ENCODE data around the gene SLC25A45.

The SLC25A45 gene

GRCh38 chr11:65382033-65382803, at the start of gene SLC25A45:
Gene SLC25A45 (minus strand): TSS chr11:65382646. CDS start chr11:65381951, 695 bp downstream.
- peak; percentile 94 for DNase-seq

- DNase-seq = no peak
Observed at GRCh38 chr11:65431451-65432099, 49.1 kb upstream of the SLC25A45 start.

- no peak for DNase-seq
Observed at GRCh38 chr11:65430406-65431217, 48.2 kb upstream of the SLC25A45 start.

- peak; percentile 73 to 79 for DNase-seq
Observed at GRCh38 chr11:65429724-65430405, 47.4 kb upstream of the SLC25A45 start.

DNA sequence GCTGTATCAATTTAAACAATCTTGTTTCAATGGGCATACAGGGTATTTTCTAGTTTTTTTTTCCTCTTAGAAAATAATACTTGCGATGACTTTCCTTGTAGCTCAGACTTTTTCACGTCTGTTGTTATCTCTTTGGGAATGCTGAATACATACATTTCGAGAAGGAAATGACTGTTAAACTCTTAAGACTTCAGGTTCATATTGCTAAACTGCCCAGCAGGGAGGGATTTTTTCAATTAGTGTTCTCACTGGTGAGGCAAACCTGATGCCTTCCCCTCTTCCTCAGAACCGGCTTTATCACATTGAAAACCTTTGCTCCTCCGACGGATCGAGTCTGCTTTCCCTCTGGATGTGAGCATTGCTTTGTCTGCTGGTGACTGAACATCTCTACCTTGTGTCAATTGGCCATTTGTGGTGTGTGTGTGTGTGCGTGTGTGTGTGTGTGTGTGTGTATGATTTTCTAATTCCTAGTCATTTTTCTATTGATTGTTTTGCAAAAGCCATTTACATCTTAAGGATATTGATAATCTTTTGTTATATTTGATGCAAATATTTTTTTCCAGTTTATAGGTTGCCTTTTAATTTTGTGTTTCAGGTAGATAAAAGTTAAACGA, 46.7 kb upstream of the SLC25A45 start:
- DNase-seq = peak; percentile 35 to 55

GRCh38 chr11:65428578-65429067, 46.2 kb upstream of the SLC25A45 start:
- DNase-seq = no peak

- peak; percentile 56 to 62 for DNase-seq
Observed at GRCh38 chr11:65427691-65428577, 45.5 kb upstream of the SLC25A45 start.

DNA sequence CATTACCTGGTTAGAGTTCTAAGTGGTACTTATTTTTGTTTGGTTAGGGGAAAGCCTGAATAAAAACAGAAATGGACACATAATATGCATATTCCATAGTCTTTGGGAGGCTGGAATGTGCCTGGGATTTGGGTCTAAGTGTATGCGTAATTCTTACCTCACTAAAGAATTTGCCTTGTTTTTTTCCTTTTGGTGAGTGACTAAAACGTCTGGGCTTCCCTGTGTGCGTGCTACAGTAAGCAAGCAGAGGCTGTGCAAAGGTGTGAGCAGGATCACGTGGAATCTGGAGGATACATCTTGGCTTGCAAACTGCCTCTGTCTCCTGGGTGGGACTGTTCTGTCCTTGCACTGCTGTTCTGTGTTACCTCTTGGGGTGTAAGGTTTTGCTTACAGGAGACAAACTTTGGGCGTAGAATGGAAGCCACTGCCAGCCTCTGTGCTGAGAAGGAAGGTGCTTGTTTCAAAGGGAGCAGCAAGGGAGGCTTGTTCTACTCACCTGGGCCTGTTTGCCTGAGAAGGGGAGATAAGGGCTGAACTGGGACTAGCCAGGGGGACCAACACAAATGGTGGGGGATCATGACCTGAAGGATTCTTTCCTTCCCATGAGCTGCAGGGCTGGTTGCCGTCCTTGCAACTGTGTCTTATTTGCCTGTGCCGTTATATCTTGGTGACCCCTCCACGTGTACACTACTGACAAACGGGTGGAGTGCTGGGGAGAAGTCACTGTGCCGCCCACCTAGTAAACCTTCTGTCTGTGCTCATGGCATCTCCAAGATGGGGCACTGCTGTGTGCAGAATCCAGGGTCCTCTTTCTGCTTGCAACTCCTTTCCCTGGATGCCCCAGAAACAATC, 44.6 kb upstream of the SLC25A45 start:
- peak; percentile 32 to 49 for DNase-seq

- DNase-seq = peak; percentile 95 to 98
Observed at GRCh38 chr11:65425971-65426838, 43.8 kb upstream of the SLC25A45 start.

- peak; percentile 32 to 52 for DNase-seq
Observed at GRCh38 chr11:65425105-65425970, 42.9 kb upstream of the SLC25A45 start.

DNA sequence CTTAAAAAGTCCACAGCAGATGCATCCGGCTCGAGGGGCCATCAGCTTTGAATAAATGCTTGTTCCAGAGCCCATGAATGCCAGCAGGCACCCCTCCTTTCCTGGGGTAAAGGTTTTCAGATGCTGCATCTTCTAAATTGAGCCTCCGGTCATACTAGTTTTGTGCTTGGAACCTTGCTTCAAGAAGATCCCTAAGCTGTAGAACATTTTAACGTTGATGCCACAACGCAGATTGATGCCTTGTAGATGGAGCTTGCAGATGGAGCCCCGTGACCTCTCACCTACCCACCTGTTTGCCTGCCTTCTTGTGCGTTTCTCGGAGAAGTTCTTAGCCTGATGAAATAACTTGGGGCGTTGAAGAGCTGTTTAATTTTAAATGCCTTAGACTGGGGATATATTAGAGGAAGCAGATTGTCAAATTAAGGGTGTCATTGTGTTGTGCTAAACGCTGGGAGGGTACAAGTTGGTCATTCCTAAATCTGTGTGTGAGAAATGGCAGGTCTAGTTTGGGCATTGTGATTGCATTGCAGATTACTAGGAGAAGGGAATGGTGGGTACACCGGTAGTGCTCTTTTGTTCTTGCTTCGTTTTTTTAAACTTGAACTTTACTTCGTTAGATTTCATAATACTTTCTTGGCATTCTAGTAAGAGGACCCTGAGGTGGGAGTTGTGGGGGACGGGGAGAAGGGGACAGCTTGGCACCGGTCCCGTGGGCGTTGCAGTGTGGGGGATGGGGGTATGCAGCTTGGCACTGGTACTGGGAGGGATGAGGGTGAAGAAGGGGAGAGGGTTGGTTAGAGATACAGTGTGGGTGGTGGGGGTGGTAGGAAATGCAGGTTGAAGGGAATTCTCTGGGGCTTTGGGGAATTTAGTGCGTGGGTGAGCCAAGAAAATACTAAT, 42.0 kb upstream of the SLC25A45 start:
- no peak for DNase-seq

DNA sequence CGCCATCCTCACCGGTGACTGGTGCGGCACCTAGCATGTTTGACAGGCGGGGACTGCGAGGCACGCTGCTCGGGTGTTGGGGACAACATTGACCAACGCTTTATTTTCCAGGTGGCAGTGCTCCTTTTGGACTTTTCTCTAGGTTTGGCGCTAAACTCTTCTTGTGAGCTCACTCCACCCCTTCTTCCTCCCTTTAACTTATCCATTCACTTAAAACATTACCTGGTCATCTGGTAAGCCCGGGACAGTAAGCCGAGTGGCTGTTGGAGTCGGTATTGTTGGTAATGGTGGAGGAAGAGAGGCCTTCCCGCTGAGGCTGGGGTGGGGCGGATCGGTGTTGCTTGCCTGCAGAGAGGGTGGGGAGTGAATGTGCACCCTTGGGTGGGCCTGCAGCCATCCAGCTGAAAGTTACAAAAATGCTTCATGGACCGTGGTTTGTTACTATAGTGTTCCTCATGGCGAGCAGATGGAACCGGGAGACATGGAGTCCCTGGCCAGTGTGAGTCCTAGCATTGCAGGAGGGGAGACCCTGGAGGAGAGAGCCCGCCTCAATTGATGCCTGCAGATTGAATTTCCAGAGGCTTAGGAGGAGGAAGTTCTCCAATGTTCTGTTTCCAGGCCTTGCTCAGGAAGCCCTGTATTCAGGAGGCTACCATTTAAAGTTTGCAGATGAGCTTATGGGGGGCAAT, 41.2 kb upstream of the SLC25A45 start:
- no peak for DNase-seq

GRCh38 chr11:65422633-65423515, 40.4 kb upstream of the SLC25A45 start, which contains the start of gene NEAT1:
Gene NEAT1 (plus strand): TSS chr11:65422798.
- DNase-seq = peak; percentile 88 to 90

GRCh38 chr11:65421794-65422632, 39.6 kb upstream of the SLC25A45 start:
- peak; percentile 86 to 90 for DNase-seq

All from Kasumi-1 (cell line).